Type B pancreatic cell (in vitro differentiated cells): ENCODE data around the gene PTGDS. TPM values are rescaled to one million over a fixed set of nuclear protein-coding genes. Genes with fewer than 3 reads are reported as not detected.

Experiments used
- DNase-seq: peaks from one replicate; pipeline ENCODE4 v3.0.0; 2021; ENCODE audit warnings: mixed read lengths; ENCODE audit not compliant: unreplicated experiment; ENCODE audit errors: extremely low spot score
- H3K27ac Mint-ChIP-seq: 2 replicates; pipeline ENCODE4 v1.8.0; 2021; ENCODE audit warnings: mild to moderate bottlenecking, mixed read lengths
- H3K27me3 Mint-ChIP-seq: 2 replicates; pipeline ENCODE4 v1.8.0; 2021; ENCODE audit warnings: mixed read lengths
- H3K36me3 Mint-ChIP-seq: 2 replicates; pipeline ENCODE4 v1.8.0; 2021; ENCODE audit warnings: mixed read lengths
- H3K4me1 Mint-ChIP-seq: one replicate; pipeline ENCODE4 v1.8.0; 2021; ENCODE audit warnings: mixed read lengths; ENCODE audit not compliant: unreplicated experiment
- H3K4me3 Mint-ChIP-seq: 2 replicates; pipeline ENCODE4 v1.8.0; 2021; ENCODE audit warnings: mild to moderate bottlenecking, mixed read lengths
- H3K9me3 Mint-ChIP-seq: 2 replicates; pipeline ENCODE4 v1.8.0; 2021; ENCODE audit warnings: mixed read lengths
- total RNA-seq: library from RNA; stranded (reverse); gene quantifications from 2 replicates; pipeline ENCODE4 v1.2.1, GENCODE V29; 2021; ENCODE audit warnings: low replicate concordance
- TF ChIP-seq, protein P1 (sequence below): fragments of 200-600 bp; sonication (generic); conservative IDR thresholded peaks from 2 replicates; pipeline ENCODE4 v1.5.0; 2021; ENCODE audit warnings: antibody characterized with exemption, mild to moderate bottlenecking

The PTGDS gene
- total RNA-seq, 1 donor from 2014 or later, result 1.7 TPM

DNA sequence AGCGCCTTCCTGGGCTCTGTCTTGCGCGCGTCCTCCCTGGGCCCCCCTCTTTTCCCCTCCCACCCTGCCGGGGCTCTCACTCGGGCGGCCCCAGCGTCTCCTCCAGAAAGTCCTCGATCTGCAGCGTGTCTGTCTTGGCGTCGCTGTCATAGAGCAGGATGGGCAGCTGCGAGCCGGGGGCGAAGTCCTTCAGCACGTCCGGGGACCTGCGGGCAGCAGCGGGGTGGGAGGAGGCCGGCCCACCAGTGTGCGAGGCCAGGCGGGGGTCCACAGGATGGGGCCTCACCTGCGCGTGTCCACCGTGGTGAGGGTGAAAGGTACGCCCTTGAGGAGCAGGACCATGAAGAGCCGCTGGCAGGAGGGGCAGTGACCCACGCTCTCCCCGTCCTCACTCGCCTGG, 18.1 kb downstream of the PTGDS start:
- Mint-ChIP-seq H3K4me3 (no peak overlapping the region), H3K4me1 (no peaks in the 10 kb centered on the region)

DNA sequence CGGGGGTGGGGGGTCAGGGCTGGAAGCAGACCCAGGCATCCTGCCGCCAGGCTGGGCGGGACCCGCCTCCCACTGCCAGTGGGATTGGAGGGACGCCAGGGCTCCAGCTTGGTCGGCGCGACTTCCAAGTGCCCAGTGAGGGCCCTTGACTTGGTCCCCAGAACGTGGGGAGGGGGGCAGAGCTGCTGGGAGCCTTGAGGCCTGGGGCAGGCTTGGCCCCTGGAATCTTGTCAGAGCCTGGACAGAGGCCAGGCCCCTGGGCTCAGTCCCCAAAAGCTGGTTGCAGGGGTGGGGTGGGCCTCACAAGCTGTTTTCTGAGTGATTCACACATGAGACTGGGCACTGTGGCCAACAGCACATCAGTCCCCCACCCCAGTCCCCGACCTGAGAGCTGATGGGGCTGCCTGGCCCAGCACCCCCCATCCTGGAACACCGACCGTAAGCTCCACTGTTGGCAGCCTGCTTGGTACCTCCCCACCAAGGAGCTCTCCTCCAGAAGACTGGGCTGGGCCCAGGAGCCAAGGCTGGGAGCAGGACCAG, 18.5 kb downstream of the PTGDS start:
- TF ChIP-seq, protein P1, sequence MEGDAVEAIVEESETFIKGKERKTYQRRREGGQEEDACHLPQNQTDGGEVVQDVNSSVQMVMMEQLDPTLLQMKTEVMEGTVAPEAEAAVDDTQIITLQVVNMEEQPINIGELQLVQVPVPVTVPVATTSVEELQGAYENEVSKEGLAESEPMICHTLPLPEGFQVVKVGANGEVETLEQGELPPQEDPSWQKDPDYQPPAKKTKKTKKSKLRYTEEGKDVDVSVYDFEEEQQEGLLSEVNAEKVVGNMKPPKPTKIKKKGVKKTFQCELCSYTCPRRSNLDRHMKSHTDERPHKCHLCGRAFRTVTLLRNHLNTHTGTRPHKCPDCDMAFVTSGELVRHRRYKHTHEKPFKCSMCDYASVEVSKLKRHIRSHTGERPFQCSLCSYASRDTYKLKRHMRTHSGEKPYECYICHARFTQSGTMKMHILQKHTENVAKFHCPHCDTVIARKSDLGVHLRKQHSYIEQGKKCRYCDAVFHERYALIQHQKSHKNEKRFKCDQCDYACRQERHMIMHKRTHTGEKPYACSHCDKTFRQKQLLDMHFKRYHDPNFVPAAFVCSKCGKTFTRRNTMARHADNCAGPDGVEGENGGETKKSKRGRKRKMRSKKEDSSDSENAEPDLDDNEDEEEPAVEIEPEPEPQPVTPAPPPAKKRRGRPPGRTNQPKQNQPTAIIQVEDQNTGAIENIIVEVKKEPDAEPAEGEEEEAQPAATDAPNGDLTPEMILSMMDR, result no peak
- Mint-ChIP-seq H3K9me3 (no peaks in the 10 kb centered on the region), H3K27ac (peak overlapping the region; percentile 43), H3K4me3 (peak overlapping the region; percentile 71), H3K27me3 (peaks cover 4% of the 10 kb centered on the region), H3K36me3 (no peaks in the 10 kb centered on the region), H3K4me1 (no peaks in the 10 kb centered on the region)
- DNase-seq, result no peak

More for the DNA sequence above, 18.1 kb downstream of the PTGDS start:
- Mint-ChIP-seq H3K27me3 (peaks cover 4% of the 10 kb centered on the region), H3K9me3 (no peaks in the 10 kb centered on the region), H3K36me3 (no peaks in the 10 kb centered on the region), H3K27ac (no peak overlapping the region)
- TF ChIP-seq, protein P1, result no peak
- DNase-seq, result no peak

DNA sequence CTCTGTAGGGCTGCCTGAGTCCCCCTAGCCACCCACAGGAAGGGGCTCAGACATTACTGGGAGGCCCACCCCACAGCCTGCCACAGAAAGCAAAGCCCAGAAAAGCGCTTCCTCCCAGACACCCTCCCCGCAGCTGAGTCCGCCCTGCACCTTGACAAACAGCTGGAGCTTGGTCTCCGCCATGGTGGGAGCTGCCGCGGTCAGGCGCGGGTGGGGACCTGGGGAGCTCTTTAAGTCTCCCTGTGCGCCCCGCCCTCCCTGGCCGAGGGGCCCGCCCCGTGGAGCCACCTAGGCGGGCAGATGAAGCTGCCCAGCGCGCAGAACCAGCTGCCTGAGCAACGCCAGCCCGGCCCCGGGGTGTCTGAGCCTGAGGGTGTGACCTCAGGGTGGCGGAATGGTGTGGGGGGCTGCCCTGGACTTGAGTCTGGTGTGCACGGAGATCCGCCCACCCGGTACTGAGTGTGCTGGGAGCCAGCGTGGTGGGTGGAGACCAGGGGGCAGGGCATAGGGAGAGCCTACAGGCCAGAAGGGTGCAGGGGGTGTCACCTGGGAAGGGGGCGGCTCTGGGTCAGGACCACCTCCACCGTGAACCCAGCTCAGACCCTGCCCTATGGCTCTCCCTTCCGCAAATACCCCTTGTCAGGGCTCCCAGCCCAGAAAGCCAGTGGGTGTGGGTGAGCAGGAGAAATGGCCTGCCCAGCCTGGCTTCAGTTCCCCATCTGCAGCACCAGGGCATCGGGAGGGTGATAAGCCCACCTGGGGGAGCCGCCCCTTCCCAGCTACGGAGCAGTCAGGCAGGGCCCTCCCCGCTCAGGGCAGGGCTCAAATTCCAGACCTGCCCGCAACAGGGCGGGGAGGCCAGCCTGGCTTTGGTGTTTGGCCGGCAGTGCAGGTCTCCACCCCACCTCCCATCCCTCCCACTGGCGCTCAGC, 19.3 kb downstream of the PTGDS start, which contains the start of gene CLIC3:
TSS of gene CLIC3 (minus strand) at position 208 of the 932 bp plus-strand sequence. CDS start at position 183, 25 bp downstream.
- Mint-ChIP-seq H3K9me3 (no peaks in the 10 kb centered on the region), H3K4me1 (no peaks in the 10 kb centered on the region), H3K4me3 (peak within 1 kb of the TSS; percentile 71), H3K36me3 (no peaks in the 10 kb centered on the region), H3K27ac (peak within 1 kb of the TSS; percentile 43), H3K27me3 (peaks cover 4% of the 10 kb centered on the region)
- no peak for DNase-seq
- TF ChIP-seq, protein P1, result no peak

DNA sequence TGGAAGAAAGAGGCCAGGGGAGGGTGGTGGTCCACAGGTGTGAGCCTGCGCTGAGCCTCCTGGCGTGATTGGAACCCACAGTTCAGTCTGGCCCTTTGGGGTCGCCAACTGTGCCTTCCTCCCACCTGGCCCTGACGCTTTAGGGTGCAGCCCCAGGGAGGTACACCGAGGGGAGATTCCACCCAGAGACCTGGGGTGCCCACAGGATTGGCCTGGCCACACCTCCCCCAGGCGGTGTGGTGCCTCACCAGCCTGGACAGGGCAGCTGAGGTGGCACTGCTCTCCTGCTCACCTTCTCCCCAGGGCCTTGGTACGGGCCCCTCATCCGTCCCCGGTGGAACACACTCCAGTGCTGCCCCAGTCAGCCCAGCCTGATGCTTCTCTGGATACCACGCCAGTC, 20.1 kb downstream of the PTGDS start:
- Mint-ChIP-seq H3K9me3 (no peaks in the 10 kb centered on the region), H3K4me3 (peak overlapping the region; percentile 76), H3K27me3 (peaks cover 4% of the 10 kb centered on the region), H3K4me1 (no peaks in the 10 kb centered on the region), H3K27ac (peak overlapping the region; percentile 62), H3K36me3 (no peaks in the 10 kb centered on the region)
- DNase-seq, result no peak
- TF ChIP-seq, protein P1, result no peak

DNA sequence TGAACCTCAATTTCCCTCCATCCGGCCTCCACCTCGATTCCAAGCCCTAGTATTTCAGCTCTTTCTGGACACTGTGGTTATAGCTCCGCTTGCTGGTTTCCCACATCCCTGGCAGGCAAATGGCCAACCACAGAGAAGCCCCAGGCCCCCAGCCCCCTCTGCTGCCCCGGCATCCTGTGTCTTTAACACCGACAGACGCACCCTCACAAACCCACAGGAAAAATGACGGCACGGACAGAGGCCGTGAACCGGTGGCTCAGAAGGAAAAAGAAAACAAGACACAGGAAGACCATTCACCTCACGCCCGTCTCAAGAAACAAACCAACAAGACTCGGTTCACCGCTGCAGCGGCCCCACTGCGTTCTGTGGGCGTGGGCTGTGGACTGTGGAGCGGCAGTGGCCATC, 20.5 kb downstream of the PTGDS start:
- DNase-seq, result no peak
- TF ChIP-seq, protein P1, result no peak
- H3K4me3 Mint-ChIP-seq, result peak overlapping the region; percentile 76

More for the DNA sequence above, 20.5 kb downstream of the PTGDS start:
- Mint-ChIP-seq H3K4me1 (no peaks in the 10 kb centered on the region), H3K36me3 (no peaks in the 10 kb centered on the region), H3K27me3 (peaks cover 4% of the 10 kb centered on the region), H3K27ac (peak overlapping the region; percentile 62), H3K9me3 (no peaks in the 10 kb centered on the region)
